NCI-H128 (cell line): Measurements from ENCODE around the gene ADD1.

ENCODE experiments used
- DNase-seq: peaks from one replicate; lab custom pipeline; 2025; ENCODE audit not compliant: unreplicated experiment; lab: John Stamatoyannopoulos, UW

The ADD1 gene

DNA sequence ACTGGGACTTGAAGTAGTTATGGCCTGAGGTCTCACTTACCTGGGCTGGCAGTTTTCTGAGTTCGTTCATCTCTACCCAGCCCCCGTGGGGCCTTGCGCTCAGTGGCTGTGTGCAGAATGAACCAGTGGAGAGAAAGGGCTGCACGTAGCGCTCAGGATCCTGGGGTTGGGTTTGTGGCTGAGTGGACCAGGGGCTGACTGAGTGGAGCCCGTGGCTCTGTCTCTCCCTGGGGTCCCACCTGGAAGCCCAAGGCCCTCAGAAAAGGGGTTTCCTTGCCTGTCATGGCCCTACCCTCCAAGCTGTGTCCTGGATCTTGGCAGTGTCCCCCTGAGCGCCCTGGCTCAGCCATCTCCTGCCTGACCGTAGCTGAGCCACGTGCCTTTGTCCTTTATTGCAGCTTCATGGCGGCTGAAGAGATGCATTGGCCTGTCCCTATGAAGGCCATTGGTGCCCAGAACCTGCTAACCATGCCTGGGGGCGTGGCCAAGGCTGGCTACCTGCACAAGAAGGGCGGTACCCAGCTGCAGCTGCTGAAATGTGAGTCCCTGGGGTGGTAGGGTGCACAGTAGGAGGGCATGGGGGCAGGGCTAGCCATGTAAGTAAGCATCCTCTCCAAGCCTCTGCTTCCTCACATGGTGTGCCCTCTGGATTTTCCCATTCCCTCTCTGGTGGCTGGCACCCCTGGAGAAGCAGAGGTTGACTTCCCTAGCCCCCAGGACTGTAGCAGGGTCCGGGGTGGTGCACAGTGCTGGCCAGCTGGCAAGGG is 23.2 kb upstream of the ADD1 start:
- no peak for DNase-seq

- no peak for DNase-seq
Observed at GRCh38 chr4:2822461-2823300, 21.0 kb upstream of the ADD1 start.

DNA sequence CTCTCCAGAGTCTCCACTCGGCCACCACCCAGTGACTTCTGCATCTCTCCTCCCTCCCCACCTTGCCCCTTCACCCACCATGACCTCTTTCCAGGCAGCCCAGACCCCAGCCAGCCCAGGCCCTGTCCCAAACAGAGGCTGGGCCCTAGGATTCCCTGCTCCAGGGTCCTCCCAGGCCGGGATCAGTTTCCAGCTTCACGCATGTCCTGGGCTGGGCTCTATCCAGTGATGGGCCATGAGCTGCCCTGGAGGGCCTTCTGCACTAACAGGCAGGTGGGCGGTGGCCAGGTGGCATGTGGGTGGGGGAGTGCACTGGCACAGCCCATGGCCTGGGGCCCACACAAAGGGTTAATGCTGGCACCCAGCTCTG is 20.4 kb upstream of the ADD1 start:
- no peak for DNase-seq

GRCh38 chr4:2823671-2824328 is 19.8 kb upstream of the ADD1 start:
- DNase-seq: no peak

GRCh38 chr4:2824329-2824835 is 19.3 kb upstream of the ADD1 start:
- DNase-seq: no peak

DNA sequence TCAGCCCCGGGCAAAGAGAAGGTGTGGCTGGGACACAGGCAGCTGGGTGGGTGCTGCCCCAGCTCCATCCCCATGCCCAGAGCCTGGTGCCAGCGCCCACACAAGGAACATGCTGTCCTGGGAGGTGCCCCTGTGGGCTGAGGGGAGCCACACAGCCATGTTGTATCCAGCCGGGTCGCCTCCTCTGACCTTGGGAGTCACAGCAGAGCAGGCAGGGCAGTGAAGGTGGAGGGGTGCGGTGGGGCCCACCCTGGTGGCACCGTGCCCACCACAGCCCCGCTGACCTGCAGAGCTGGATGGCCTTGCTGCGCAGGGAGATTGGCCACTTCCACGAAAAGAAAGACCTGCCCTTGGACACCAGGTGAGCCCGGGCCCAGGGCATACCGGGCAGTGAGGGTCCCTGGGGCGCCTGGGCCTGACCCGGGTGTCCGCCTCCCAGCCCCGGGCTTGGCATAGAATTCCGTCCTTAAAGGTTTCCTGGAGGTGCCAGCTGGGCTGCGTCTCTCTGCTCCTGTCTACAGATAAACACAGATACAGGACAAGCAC is 18.7 kb upstream of the ADD1 start:
- no peak for DNase-seq

DNA sequence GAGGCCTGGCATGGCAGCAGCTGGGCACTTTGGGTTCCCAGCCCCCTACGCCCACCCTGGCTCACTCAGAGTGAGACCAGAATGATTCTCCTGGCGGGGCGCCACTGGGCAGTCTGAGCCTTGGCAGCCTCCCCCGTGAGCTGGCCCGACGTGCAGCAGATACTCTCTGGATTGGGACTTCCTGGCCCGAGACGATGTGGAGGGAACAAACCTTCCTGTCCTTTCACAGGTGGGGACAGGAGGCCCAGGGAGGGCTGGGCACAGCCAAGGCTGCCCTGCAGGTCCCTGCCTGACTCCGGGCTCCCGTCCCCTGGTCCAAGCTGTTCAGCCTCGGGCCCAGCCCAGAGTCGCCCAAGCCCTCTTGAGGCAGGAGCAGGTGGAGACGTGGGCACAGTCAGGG is 17.9 kb upstream of the ADD1 start:
- no peak for DNase-seq

DNA sequence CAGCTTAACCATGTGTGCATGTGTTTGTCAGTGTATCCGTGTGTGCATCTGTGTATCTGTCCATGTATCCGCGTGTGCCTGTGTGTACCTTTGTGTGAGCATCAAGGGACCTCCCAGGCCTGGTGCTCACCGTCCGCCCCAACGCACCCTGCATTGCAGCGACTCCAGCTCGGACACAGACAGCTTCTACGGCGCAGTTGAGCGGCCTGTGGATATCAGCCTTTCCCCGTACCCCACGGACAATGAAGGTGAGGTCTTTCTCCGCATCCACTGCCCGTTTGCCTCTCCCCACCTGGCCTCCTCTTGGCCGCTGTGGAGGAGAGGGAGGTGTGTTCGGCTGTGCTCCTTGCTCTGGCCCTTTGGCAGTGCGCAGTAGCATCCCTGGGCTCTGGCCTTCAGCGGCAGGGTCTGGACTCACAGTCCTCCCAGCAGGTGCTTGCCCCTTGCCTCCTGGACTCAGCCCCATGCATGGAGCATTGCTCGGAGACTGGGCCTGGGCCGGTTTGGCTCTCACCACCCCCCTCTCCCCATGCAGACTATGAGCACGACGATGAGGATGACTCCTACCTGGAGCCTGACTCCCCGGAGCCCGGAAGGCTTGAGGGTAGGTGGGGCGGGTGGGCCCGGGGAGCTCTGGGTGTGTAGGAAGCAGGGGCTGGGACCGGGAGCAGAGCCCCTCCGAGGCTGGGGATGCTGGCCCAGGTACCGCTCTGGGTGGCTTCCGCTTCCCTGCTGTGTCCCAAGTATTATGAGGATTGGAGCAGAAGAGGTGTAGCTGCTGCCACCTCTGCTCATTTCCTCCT is 16.4 kb upstream of the ADD1 start:
- no peak for DNase-seq

DNA sequence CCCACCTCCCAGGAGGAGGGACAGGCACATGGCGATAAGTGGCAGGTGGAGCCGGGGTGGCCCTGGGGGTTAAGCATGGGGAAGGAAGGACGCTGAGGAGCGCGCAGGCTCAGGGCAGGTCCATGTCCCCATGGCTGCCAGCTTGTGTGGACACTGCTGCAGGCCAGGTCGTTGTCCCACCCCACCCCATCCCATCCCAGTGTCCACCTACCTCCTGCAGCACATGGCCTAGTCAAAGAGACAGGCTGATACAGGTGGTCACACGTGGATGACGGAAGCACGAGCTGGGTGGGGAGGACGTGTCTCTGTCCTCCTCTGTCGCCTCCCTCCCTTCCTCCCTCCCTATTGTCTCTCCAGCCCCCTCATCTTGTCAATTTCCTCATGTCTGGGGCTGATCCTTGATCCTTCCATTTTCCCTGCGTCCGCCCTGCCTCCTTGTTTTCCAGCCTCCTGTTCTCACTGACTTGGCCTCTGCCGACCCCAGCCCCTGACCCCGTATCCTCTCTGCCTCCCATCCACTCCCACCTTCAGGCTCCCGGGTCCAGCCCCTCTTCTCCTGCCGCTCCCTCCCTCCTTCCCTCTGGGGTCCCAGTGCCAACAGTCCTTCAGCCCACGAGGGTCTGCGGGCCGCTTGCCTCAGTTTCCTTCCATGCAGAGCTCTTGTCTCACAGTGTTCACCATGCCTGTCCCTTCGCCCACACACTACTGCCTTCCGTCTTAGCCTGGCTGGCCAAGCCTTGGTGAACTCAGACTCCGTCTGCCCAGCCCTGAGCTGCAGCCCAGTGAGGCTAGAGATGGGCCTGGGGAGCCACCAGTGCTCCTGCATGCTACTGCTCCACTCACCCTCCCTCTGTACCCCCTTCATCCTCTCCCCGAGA is 15.5 kb upstream of the ADD1 start:
- no peak for DNase-seq

DNA sequence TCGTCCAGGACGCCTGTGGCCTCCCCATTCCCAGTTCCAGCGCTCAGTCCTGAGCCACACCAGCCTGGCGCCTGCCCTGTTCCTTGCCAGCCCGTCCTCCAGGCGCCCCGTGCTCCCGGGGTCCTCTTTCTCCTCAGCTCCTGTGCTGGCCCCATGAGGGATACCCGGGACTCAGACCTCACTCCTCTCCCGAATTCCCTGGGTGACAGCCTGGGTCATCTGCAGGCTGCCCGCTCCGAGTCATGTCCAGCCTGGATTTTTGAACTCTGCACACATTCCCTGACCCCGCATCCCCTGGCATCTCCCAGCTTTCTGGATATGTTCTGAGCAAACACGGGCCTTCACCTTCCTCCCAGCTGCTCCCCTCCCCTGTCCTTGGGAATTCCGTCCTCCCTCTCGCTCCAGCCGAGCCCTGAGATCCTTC is 14.9 kb upstream of the ADD1 start:
- DNase-seq: no peak

DNA sequence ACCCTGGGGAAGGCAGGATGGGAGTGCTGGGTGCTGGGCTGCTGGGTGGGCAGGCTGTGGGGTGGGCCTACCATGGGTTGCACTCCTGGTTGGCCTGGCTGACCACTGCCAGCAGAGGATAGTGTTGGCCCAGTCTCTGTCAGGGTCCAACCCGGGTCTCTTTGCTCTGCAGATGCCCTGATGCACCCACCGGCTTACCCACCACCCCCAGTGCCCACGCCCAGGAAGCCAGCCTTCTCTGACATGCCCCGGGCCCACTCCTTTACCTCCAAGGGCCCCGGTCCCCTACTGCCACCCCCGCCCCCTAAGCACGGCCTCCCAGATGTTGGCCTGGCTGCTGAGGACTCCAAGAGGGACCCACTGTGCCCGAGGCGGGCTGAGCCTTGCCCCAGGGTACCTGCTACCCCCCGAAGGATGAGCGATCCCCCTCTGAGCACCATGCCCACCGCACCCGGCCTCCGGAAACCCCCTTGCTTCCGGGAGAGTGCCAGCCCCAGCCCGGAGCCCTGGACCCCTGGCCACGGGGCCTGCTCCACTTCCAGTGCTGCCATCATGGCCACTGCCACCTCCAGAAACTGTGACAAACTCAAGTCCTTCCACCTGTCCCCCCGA is 14.2 kb upstream of the ADD1 start:
- DNase-seq: no peak

DNA sequence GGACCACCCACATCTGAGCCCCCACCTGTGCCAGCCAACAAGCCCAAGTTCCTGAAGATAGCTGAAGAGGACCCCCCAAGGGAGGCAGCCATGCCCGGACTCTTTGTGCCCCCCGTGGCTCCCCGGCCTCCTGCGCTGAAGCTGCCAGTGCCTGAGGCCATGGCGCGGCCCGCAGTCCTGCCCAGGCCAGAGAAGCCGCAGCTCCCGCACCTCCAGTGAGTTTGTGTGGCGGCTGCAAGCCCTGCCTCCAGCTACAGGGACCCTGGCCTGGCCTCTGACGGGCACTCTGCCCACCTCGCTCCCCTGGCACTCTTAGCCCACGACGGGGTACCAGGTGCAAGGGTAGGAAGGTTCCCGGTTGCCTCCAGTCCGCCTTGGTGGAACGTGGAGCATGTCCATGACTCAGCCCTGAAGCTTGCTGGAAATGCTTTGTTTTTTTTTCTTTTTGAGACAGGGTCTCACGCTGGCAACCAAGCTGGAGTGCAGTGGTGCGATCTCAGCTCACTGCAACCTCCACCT is 13.7 kb upstream of the ADD1 start:
- no peak for DNase-seq

DNA sequence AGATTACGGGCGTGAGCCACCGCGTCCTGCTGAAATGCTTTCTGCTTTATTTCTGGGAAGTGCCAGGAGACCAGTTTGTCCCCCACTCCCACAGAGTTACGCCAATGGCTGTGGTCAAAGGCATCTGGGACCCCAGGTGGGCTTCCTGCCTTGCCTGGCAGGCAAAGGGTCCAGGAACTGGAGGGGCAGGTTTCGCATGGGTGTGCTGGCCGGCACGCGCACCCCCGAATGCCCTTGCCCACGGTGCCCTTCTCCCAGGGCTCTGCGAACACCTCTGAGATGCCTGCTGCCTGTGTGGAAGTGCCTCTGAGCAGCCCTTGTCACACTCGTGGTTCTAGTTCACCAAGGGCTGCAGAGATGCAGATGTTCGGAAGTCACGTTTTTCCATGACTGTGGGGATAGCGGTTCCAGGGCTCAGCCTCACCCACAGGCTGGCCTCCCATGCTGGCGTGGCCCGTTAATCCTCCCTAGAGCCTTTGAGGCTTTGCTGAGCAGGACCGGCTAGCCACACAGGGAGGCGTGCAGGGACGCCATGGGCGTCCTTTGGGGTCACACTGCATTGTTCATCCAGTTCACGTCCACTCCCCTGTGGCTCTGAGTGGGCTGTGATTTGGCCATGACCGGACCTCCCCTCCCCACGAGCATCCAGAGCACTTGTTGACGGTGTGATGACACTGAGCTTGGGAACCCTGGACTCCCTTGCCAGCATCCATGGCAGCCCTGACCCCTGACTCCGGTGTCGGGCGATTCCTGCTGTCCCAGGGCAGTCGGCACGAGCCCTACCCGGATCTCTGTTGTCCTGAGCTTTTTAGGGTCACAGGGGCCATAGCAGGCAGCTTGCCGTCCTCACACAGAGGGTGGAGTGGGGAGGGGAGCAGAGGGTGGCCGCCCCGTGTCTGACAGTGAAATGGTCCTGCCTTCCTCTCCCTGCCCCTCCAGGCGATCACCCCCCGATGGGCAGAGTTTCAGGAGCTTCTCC is 12.7 kb upstream of the ADD1 start:
- DNase-seq: no peak

GRCh38 chr4:2831611-2832308 is 11.9 kb upstream of the ADD1 start:
- no peak for DNase-seq

GRCh38 chr4:2832309-2832980 is 11.2 kb upstream of the ADD1 start:
- DNase-seq: no peak

DNA sequence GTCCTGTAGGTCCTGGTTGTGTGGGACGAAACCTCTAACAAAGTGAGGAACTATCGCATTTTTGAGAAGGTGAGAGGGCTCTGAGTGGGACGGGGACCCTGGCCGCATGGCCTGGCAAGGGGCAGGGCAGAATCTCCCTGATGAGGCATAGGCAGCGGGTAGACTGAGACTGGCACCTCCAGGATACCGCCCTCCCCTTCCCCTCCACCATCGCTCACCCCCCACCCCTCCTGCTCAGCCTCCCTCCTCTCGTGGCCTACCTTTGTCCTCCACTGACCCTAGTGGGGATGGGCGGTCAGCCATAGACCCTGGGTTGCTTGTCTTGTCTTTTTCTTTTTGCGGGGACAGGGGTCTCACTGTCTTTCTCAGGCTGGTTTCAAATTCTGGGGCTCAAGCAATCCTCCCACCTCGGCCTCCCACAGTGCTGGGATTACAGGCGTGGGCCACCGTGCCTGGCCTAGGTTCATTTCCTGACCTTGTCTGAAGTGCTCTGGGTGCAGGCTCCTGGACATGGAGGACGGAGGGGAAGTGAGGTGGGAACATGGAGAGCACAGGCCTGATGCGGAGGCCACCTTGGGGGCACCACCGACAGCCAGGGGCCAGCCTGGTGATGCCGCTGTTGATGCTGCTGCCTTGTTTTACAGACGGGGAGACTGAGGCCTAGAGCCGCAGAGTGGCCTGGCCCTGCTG is 10.5 kb upstream of the ADD1 start:
- DNase-seq: no peak
